ENCODE results near the gene CBLN4. TPM values are rescaled to one million over a fixed set of nuclear protein-coding genes. Genes with fewer than 3 reads are reported as not detected.

Gene CBLN4
- total RNA-seq, 1 experiment from 2014 or later: not detected

GRCh38 chr20:56001106-56001785, 4.1 kb downstream of the CBLN4 start:
- POLR2A ChIA-PET (ENCODE audit: unreplicated experiment): no interaction called here

GRCh38 chr20:55978550-55978949, 26.8 kb downstream of the CBLN4 start:
- H3K9ac ChIP-seq (ENCODE audit: low read length): no peak overlapping the region
- H3K4me1 ChIP-seq (ENCODE audit: insufficient read depth, low read length): no peaks in the 10 kb centered on the region
- BruUV-seq (replicated peaks): no TSS peak
- DNase-seq (no peak), ATAC-seq (no peak)
- POLR2A ChIA-PET (ENCODE audit: unreplicated experiment): no interaction called here
- CTCF ChIA-PET: no interaction called here
- H3K4me2 ChIP-seq (ENCODE audit: low read length): no peak overlapping the region
- no peak overlapping the region for H2AFZ ChIP-seq (ENCODE audit: low read length)
- no peak overlapping the region for H3K4me3 ChIP-seq (ENCODE audit: low read length)
- H3K27me3 ChIP-seq (ENCODE audit: low read length): no peaks in the 10 kb centered on the region
- no peaks in the 10 kb centered on the region for H3K9me2 ChIP-seq (replicated peaks; ENCODE audit: low read length)
- no peaks in the 10 kb centered on the region for H4K20me1 ChIP-seq (ENCODE audit: low read length)
- no peaks in the 10 kb centered on the region for H3K79me2 ChIP-seq (ENCODE audit: low read length)
- no peak overlapping the region for H3K27ac ChIP-seq (ENCODE audit: low read length)
- H3K36me3 ChIP-seq (ENCODE audit: low read depth, low read length): no peaks in the 10 kb centered on the region
- H3K9me3 ChIP-seq (ENCODE audit: low read length): peaks cover 36% of the 10 kb centered on the region
- no peaks in the 10 kb centered on the region for H3F3A ChIP-seq (ENCODE audit: low read length, unreplicated experiment)
- intact Hi-C loops (cut with micrococcal nuclease): no loop called here
- TF ChIP-seq EZH2phosphoT487 (IDR thresholded peaks at IDR 0.05; ENCODE audit: borderline replicate concordance, low read length) (no peak), CTCF (conservative IDR thresholded peaks at IDR 0.05; ENCODE audit: low read depth, low read length) (no peak), EZH2 (IDR thresholded peaks at IDR 0.05; ENCODE audit: low read length, unreplicated experiment) (no peak)

More at GRCh38 chr20:56001106-56001785, 4.1 kb downstream of the CBLN4 start:
- Histone ChIP-seq H3K27me3 (ENCODE audit: low read length) (no peaks in the 10 kb centered on the region), H4K20me1 (ENCODE audit: low read length) (no peaks in the 10 kb centered on the region), H3F3A (ENCODE audit: low read length, unreplicated experiment) (no peaks in the 10 kb centered on the region), H3K36me3 (ENCODE audit: low read depth, low read length) (no peaks in the 10 kb centered on the region), H3K79me2 (ENCODE audit: low read length) (no peaks in the 10 kb centered on the region), H3K27ac (ENCODE audit: low read length) (no peak overlapping the region), H3K9ac (ENCODE audit: low read length) (no peak overlapping the region), H3K4me1 (ENCODE audit: insufficient read depth, low read length) (no peaks in the 10 kb centered on the region), H2AFZ (ENCODE audit: low read length) (no peak overlapping the region), H3K4me2 (ENCODE audit: low read length) (no peak overlapping the region), H3K9me3 (ENCODE audit: low read length) (peaks cover 47% of the 10 kb centered on the region), H3K9me2 (replicated peaks; ENCODE audit: low read length) (no peaks in the 10 kb centered on the region), H3K4me3 (ENCODE audit: low read length) (no peak overlapping the region)
- no peak for ATAC-seq
- intact Hi-C loops (cut with micrococcal nuclease): no loop called here
- TF ChIP-seq CTCF (conservative IDR thresholded peaks at IDR 0.05; ENCODE audit: low read depth, low read length) (no peak), EZH2phosphoT487 (IDR thresholded peaks at IDR 0.05; ENCODE audit: borderline replicate concordance, low read length) (no peak), EZH2 (IDR thresholded peaks at IDR 0.05; ENCODE audit: low read length, unreplicated experiment) (no peak)
- CTCF ChIA-PET: no interaction called here
- no TSS peak for BruUV-seq (replicated peaks)
- DNase-seq: no peak

- H3K9me2 ChIP-seq (replicated peaks; ENCODE audit: low read length): no peaks in the 10 kb centered on the region
- no peaks in the 10 kb centered on the region for H3F3A ChIP-seq (ENCODE audit: low read length, unreplicated experiment)
- H4K20me1 ChIP-seq (ENCODE audit: low read length): no peaks in the 10 kb centered on the region
- H3K36me3 ChIP-seq (ENCODE audit: low read depth, low read length): no peaks in the 10 kb centered on the region
- no peak overlapping the region for H3K4me2 ChIP-seq (ENCODE audit: low read length)
- ChIA-PET POLR2A (ENCODE audit: unreplicated experiment) (no interaction called here), CTCF (no interaction called here)
- no peak overlapping the region for H3K9ac ChIP-seq (ENCODE audit: low read length)
- DNase-seq (no peak), ATAC-seq (no peak)
- BruUV-seq (replicated peaks): no TSS peak
- H3K27me3 ChIP-seq (ENCODE audit: low read length): no peaks in the 10 kb centered on the region
- no peak overlapping the region for H3K4me3 ChIP-seq (ENCODE audit: low read length)
- H3K27ac ChIP-seq (ENCODE audit: low read length): no peak overlapping the region
- H3K4me1 ChIP-seq (ENCODE audit: insufficient read depth, low read length): no peaks in the 10 kb centered on the region
- H2AFZ ChIP-seq (ENCODE audit: low read length): no peak overlapping the region
- no peaks in the 10 kb centered on the region for H3K79me2 ChIP-seq (ENCODE audit: low read length)
- TF ChIP-seq EZH2phosphoT487 (IDR thresholded peaks at IDR 0.05; ENCODE audit: borderline replicate concordance, low read length) (no peak), CTCF (conservative IDR thresholded peaks at IDR 0.05; ENCODE audit: low read depth, low read length) (no peak), EZH2 (IDR thresholded peaks at IDR 0.05; ENCODE audit: low read length, unreplicated experiment) (no peak)
- H3K9me3 ChIP-seq (ENCODE audit: low read length): peaks cover 42% of the 10 kb centered on the region
- intact Hi-C loops (cut with micrococcal nuclease): no loop called here
Observed at GRCh38 chr20:55977690-55978459, 27.4 kb downstream of the CBLN4 start.

Measured in PC-3 (cell line).